HepG2 (cell line): ENCODE results near the gene FAM187B. TPM values are rescaled to one million over a fixed set of nuclear protein-coding genes. Genes with fewer than 3 reads are reported as not detected.

Experiments
- ASH2L ChIP-seq: fragments of 300-600, 200-600 bp; sonication (generic); IDR thresholded peaks from 2 replicates; pipeline ENCODE4 v1.7.0; 2017; ENCODE audit warnings: low read depth, mild to moderate bottlenecking, moderate library complexity, mixed read lengths, low read length; ENCODE audit not compliant: insufficient read length
- ATF7-NPFF ChIP-seq: sonication (generic); formaldehyde crosslinking; IDR thresholded peaks from 2 replicates; pipeline ENCODE4 v1.8.1; 2023; ENCODE audit warnings: mild to moderate bottlenecking, low read depth, missing genetic modification reagents, moderate library complexity
- FOXK1 ChIP-seq: sonication (generic); formaldehyde crosslinking; IDR thresholded peaks from 2 replicates; pipeline ENCODE4 v1.4.0; 2020; ENCODE audit warnings: low read depth, missing genetic modification reagents, borderline replicate concordance
- HMG20B ChIP-seq: conservative IDR thresholded peaks from 2 replicates; pipeline ENCODE4 v1.6.1; 2016; ENCODE audit warnings: missing genetic modification reagents, missing compliant biosample characterization
- NR2F6 ChIP-seq, 2 experiments: IDR thresholded peaks; 2 replicates each; pipeline ENCODE4 v1.6.1; 2016; ENCODE audit warnings: antibody characterized with exemption in 1 of 2, mild to moderate bottlenecking in 1 of 2
- SALL2 ChIP-seq: sonication (generic); formaldehyde crosslinking; IDR thresholded peaks from 2 replicates; pipeline ENCODE4 v1.8.1; 2023; ENCODE audit warnings: mild to moderate bottlenecking, missing genetic modification reagents, inconsistent platforms
- SNAI1 ChIP-seq: sonication (generic); formaldehyde crosslinking; IDR thresholded peaks from 2 replicates; pipeline ENCODE4 v1.5.0; 2020; ENCODE audit warnings: mild to moderate bottlenecking, missing genetic modification reagents, borderline replicate concordance
- TCF12 ChIP-seq, 2 experiments: fragments of 450-650 bp in 1 of 2; sonication (generic) in 1 of 2; formaldehyde crosslinking in 1 of 2; IDR thresholded peaks; 2 replicates each; pipeline versions ENCODE4 v1.6.1 to v1.8.0; 2017 to 2022; ENCODE audit warnings: antibody characterized with exemption in 1 of 2, mild to moderate bottlenecking in 1 of 2, missing genetic modification reagents in 1 of 2, moderate library complexity in 1 of 2
- ZNF556 ChIP-seq: sonication (generic); formaldehyde crosslinking; IDR thresholded peaks from 2 replicates; pipeline ENCODE4 v1.4.0; 2020; ENCODE audit warnings: mild to moderate bottlenecking, missing genetic modification reagents, borderline replicate concordance
- ZNF780A ChIP-seq: sonication (generic); formaldehyde crosslinking; IDR thresholded peaks from 2 replicates; pipeline ENCODE4 v1.8.0; 2022; ENCODE audit warnings: mild to moderate bottlenecking, missing genetic modification reagents, moderate library complexity
- polyA plus RNA-seq, 8 experiments: library from polyadenylated mRNA; depleted of rRNA in 3 of 8; stranded (reverse) in 7 of 8; unstranded in 1 of 8; fragments of >200 nt; fragmentation: Illumina TruSeq in 4 of 8; extraction: Trizol in 4 of 8; gene quantifications; 2 replicates each; pipeline versions ENCODE4 v1.2.1 to v1.2.3, GENCODE V29; 2011 to 2016; ENCODE audit warnings: low read depth in 4 of 8, missing spikeins in 1 of 8, mixed read lengths in 1 of 8; ENCODE audit not compliant: insufficient read depth in 1 of 8
- total RNA-seq, 5 experiments: library from RNA; depleted of rRNA; stranded (reverse); fragments of >200 nt; fragmentation: Illumina TruSeq; extraction: Trizol; gene quantifications; 2 replicates each; pipeline ENCODE4 v1.2.3, GENCODE V29; 2016; ENCODE audit warnings: low read depth in 1 of 5
- TF ChIP-seq, protein P1 (sequence below): sonication (generic); formaldehyde crosslinking; IDR thresholded peaks from 2 replicates; pipeline ENCODE4 v1.5.1; 2020; ENCODE audit warnings: mild to moderate bottlenecking, missing genetic modification reagents
- TF ChIP-seq, protein P2 (sequence below): sonication (generic); formaldehyde crosslinking; IDR thresholded peaks from 2 replicates; pipeline ENCODE4 v1.4.0; 2020; ENCODE audit warnings: missing genetic modification reagents, low read depth, mild to moderate bottlenecking, borderline replicate concordance
- TF ChIP-seq, protein P3 (sequence below): sonication (generic); formaldehyde crosslinking; IDR thresholded peaks from 2 replicates; pipeline ENCODE4 v1.4.0; 2020; ENCODE audit warnings: missing genetic modification reagents
- TF ChIP-seq, protein P4 (sequence below): IDR thresholded peaks from 2 replicates; pipeline ENCODE4 v1.6.1; 2016; ENCODE audit warnings: missing genetic modification reagents, missing compliant biosample characterization
- TF ChIP-seq, protein P5 (sequence below): sonication (generic); formaldehyde crosslinking; IDR thresholded peaks from 2 replicates; pipeline ENCODE4 v1.8.1; 2023; ENCODE audit warnings: mild to moderate bottlenecking, moderate library complexity, missing genetic modification reagents
- TF ChIP-seq, protein P6 (sequence below): sonication (generic); formaldehyde crosslinking; IDR thresholded peaks from 2 replicates; pipeline ENCODE4 v1.4.0; 2020; ENCODE audit warnings: missing genetic modification reagents

Gene FAM187B
- total and polyA plus RNA-seq, 2 of the 13 experiments (the other 11 are each of a cell fraction or from before 2014, with no cell fraction given) = not detected

DNA sequence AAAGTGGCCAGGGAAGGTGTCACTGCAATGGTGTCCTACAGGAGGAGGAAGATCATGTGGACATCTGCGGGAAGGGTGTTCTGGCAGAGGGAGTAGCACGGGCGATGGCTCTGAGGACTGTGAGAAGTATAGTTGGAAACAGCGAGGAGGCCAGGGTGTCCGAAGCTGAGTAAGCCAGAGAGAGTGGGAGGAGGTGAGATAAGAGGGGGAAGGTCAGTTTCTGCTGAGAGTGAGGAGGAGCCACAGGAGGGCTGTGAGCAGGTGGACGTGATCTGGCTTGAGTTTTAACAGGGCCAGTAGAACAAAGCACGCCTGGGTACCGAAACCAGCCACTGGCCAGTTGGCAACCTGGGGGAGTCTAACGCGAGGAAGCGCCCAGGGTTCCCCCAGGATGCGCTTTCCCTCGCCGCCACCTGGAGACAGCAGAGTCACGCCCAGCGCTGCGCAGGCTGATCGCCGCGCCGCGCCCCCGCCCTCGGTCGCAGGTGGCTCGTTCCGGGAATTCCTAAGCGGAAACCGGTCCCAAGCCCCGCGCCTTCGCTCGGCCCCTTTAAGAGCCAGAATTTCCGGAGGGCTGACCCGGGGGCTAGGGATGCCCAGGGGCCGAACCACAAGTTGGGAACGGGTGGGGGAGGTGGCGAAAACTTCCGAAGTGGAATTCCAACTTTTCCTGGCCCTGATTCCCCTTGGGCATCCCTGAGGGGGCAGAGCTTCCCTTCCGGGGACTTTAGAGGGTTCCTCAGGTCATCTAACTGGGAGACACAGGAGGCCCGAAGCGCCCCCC, 19.2 kb upstream of the FAM187B start (continued):
- TF ChIP-seq, protein P1, sequence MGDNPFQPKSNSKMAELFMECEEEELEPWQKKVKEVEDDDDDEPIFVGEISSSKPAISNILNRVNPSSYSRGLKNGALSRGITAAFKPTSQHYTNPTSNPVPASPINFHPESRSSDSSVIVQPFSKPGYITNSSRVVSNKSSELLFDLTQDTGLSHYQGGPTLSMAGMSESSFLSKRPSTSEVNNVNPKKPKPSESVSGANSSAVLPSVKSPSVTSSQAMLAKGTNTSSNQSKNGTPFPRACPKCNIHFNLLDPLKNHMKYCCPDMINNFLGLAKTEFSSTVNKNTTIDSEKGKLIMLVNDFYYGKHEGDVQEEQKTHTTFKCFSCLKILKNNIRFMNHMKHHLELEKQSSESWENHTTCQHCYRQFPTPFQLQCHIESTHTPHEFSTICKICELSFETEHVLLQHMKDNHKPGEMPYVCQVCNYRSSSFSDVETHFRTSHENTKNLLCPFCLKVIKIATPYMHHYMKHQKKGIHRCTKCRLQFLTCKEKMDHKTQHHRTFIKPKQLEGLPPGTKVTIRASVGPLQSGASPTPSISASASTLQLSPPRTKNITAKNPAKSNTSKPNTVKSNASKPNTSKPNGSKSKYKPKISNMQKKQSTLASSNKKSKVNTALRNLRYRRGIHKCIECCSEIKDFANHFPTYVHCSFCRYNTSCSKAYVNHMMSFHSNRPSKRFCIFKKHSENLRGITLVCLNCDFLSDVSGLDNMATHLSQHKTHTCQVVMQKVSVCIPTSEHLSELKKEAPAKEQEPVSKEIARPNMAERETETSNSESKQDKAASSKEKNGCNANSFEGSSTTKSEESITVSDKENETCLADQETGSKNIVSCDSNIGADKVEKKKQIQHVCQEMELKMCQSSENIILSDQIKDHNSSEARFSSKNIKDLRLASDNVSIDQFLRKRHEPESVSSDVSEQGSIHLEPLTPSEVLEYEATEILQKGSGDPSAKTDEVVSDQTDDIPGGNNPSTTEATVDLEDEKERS (CRISPR knock-in tag) = 0 out of 2 replicates have a peak, but pooled peaks have one; percentile 4
- TF ChIP-seq, protein P2, sequence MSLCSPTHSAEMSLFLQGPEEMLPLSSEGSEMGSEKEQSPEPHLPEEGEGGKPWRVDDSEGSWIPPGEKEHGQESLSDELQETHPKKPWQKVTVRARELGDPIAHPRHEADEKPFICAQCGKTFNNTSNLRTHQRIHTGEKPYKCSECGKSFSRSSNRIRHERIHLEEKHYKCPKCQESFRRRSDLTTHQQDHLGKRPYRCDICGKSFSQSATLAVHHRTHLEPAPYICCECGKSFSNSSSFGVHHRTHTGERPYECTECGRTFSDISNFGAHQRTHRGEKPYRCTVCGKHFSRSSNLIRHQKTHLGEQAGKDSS (CRISPR knock-in tag) = 0 out of 2 replicates have a peak, but pooled peaks have one; percentile 2
- TF ChIP-seq TCF12 (IDR thresholded peaks at IDR 0.05) = no peak
- 0 out of 2 replicates have a peak, but pooled peaks have one; percentile 21 for TF ChIP-seq TCF12 (CRISPR knock-in tag; IDR thresholded peaks at IDR 0.05)
- TF ChIP-seq, protein P3, sequence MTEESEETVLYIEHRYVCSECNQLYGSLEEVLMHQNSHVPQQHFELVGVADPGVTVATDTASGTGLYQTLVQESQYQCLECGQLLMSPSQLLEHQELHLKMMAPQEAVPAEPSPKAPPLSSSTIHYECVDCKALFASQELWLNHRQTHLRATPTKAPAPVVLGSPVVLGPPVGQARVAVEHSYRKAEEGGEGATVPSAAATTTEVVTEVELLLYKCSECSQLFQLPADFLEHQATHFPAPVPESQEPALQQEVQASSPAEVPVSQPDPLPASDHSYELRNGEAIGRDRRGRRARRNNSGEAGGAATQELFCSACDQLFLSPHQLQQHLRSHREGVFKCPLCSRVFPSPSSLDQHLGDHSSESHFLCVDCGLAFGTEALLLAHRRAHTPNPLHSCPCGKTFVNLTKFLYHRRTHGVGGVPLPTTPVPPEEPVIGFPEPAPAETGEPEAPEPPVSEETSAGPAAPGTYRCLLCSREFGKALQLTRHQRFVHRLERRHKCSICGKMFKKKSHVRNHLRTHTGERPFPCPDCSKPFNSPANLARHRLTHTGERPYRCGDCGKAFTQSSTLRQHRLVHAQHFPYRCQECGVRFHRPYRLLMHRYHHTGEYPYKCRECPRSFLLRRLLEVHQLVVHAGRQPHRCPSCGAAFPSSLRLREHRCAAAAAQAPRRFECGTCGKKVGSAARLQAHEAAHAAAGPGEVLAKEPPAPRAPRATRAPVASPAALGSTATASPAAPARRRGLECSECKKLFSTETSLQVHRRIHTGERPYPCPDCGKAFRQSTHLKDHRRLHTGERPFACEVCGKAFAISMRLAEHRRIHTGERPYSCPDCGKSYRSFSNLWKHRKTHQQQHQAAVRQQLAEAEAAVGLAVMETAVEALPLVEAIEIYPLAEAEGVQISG = no peak
- TF ChIP-seq, protein P4, sequence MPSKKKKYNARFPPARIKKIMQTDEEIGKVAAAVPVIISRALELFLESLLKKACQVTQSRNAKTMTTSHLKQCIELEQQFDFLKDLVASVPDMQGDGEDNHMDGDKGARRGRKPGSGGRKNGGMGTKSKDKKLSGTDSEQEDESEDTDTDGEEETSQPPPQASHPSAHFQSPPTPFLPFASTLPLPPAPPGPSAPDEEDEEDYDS = peak; percentile 44; the same call in 1 of the 2 replicates
- peak; percentile 70 for TF ChIP-seq ASH2L
- 0 out of 2 replicates have a peak, but pooled peaks have one; percentile 9 for TF ChIP-seq FOXK1 (CRISPR knock-in tag)
- no peak for TF ChIP-seq ZNF780A (CRISPR knock-in tag)
- peak; percentile 49 for TF ChIP-seq SNAI1 (CRISPR knock-in tag)
- 0 out of 2 replicates have a peak, but pooled peaks have one; percentile 39 for TF ChIP-seq SALL2
- no peak for TF ChIP-seq NR2F6 (IDR thresholded peaks at IDR 0.05)
- TF ChIP-seq NR2F6 (CRISPR knock-in tag; IDR thresholded peaks at IDR 0.05) = peak; percentile 33
- TF ChIP-seq, protein P5, sequence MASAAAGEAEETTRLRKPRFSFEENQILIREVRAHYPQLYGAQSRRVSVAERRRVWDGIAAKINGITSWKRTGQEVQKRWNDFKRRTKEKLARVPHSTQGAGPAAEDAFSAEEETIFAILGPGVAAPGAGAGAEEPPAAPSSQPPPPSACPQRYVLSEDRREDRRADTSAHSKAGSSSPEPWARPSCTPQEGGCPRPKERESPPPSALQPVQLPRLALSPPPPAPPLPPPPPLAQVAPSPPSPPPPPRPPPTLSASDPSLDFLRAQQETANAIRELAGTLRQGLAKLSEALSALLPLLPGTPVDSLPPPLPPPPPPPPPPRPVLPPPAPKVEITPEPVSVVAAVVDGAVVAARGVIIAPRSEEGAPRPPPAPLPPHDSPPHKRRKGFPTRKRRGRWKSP (CRISPR knock-in tag) = peak; percentile 81
- TF ChIP-seq ZNF556 (CRISPR knock-in tag) = peak; percentile 25; the same call in 1 of the 2 replicates
- TF ChIP-seq, protein P6, sequence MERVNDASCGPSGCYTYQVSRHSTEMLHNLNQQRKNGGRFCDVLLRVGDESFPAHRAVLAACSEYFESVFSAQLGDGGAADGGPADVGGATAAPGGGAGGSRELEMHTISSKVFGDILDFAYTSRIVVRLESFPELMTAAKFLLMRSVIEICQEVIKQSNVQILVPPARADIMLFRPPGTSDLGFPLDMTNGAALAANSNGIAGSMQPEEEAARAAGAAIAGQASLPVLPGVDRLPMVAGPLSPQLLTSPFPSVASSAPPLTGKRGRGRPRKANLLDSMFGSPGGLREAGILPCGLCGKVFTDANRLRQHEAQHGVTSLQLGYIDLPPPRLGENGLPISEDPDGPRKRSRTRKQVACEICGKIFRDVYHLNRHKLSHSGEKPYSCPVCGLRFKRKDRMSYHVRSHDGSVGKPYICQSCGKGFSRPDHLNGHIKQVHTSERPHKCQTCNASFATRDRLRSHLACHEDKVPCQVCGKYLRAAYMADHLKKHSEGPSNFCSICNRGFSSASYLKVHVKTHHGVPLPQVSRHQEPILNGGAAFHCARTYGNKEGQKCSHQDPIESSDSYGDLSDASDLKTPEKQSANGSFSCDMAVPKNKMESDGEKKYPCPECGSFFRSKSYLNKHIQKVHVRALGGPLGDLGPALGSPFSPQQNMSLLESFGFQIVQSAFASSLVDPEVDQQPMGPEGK (CRISPR knock-in tag) = peak; percentile 85
- peak; percentile 49 for TF ChIP-seq ATF7-NPFF (CRISPR knock-in tag)
- 0 out of 2 replicates have a peak, but pooled peaks have one; percentile 11 for TF ChIP-seq HMG20B (CRISPR knock-in tag)
